Frontal cortex (tissue), 4 donors: Measurements from ENCODE around the gene PRRT1. TPM values are rescaled to one million over a fixed set of nuclear protein-coding genes. Genes with fewer than 3 reads are reported as not detected.
"Not testable (repeated sequence)": the region's sequence is repeated elsewhere in the genome, so short reads cannot be mapped to it uniquely, and the experiment has no call there.

Experiments used
- DNase-seq, 2 donors: peaks; one replicate each; pipeline ENCODE4 v3.0.0; 2012; ENCODE audit warnings: low spot score in 2 of 2
- FAIRE-seq: peaks from 2 replicates; lab custom pipeline; 2012; peaks lifted over from hg19 to GRCh38; lab: Jason Lieb, UNC
- total RNA-seq: library from RNA; depleted of rRNA; stranded (reverse); fragments of >200 nt; gene quantifications from one replicate; pipeline ENCODE4 v1.2.3, GENCODE V29; 2014
- donor health status: control.
- donor health status: control.
- donor health status: control.

The PRRT1 gene
- total RNA-seq = 0.41 TPM

DNA sequence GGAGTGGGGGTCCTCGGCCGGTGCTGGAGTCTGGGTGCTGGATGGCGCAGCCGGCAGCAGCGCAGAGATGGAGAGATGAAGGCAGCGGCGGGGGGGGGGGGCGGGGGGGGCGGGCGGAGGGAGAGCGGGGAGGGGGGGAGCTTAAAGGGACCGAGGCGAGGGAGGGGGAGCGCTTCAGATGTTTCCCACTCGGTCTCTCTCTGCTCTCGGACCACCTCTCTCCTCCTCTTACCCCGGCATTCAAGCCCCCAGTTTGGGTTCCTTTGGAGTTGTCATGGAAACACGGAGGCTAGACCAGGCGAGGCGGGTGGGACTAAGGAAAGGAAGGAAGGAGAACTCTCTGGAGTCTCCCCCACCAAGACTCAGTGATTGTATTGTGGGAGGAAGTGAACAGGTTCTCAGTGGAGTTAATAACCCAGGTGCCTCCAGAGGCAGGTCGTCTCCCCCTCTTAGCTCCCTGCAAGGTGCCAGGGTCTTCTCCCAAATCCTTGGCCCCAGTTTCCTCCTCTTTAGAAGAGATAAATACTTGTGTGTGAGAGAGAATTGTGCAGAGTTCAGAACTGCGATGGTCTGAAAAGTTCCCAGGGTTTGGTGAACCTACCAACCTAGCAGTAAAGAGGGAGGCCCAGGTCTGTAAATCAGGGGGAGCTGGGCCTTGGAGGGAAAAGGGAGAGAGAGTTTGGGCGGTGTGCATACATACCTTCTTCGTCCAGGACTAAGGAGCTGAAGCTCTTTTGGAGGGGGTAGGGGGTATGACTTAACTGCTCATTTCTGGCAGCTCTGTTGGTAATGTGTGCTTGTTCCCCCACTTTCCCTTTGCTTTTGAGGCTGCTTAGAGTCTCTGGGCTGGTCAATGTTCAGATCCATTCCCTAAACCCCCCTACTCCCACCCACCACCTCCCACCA, at the start of gene PRRT1:
PRRT1 (minus strand) TSS at position 77 of the 906 bp plus-strand sequence. CDS start 112 bp downstream, outside the sequence.
- DNase-seq (peak; percentile 57 to 64), FAIRE-seq (no peak)

DNA sequence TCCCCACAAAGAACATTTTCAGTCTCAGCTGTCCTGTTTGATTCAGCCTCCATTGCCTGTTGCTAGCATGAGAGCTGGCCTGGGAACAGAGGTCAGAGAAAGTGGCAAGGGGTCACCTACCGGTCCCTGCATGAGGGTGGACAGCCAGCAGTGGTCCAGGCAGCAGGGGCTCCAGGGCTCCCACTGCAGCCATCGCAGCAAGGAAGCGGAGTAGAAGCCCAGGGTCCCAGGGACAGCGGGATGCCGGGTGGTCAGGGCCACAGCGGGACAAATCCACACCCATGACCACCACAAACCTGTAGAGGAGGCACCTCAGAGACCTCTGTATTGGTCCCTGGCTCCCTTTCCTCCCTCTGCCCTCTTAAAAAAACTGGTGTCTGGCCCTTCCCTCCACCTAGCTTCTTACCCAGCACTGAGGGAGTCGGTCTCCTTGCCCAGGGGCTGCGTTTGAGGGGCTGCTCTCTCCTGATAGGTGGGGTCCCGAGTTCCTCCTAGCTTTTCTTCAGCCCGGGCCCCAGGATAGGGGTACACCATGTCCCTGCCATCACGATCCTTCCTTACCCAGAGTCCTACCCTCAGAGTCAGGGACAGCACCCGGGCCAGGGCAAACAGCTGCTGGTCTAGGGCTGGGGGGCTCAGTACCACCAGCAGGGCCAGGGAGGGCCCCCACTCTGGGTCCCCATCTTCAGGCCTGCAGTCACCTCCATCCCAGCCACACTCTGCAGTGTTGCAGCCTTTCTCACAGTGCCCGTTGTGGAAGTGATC, 49.2 kb upstream of the PRRT1 start:
- DNase-seq (no peak), FAIRE-seq (no peak)

DNA sequence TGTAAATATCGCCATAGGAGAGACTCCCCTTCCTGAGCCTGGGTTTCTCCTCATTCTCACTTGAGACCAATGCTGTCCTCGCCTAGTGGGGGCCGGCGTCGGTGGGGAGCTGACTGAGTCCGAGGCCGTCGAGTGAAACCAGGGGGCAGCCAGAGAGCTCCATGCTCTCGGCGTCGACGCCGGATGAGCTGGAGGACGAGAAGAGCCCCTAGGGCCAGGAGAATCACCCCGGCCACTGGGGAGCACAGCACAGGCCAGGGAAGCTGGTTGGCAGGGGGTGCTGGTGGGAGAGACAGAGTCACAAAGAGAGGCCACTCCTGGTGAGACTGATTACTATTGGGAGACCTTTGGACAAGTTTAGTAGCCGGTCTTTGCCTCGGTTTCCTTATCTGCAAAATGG, 47.1 kb upstream of the PRRT1 start:
- DNase-seq = no peak
- FAIRE-seq = no peak

DNA sequence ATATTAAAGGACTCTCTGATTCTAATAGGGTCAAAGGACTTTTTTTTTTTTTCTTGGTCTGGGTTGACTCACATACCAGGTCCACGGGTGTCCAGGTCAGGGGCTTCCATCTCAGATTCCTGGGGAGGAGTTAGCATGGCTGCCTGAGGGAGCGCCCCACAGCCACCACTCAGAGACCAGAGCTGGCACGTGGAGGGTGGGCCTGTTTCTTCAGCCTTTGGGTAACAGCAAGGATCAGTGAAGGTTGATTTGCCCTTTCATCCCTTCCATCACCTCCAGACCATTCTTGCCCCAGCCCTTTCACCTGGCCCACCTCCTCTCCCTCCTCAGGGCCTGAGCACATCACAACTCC, 46.6 kb upstream of the PRRT1 start:
- DNase-seq (no peak), FAIRE-seq (no peak)

DNA sequence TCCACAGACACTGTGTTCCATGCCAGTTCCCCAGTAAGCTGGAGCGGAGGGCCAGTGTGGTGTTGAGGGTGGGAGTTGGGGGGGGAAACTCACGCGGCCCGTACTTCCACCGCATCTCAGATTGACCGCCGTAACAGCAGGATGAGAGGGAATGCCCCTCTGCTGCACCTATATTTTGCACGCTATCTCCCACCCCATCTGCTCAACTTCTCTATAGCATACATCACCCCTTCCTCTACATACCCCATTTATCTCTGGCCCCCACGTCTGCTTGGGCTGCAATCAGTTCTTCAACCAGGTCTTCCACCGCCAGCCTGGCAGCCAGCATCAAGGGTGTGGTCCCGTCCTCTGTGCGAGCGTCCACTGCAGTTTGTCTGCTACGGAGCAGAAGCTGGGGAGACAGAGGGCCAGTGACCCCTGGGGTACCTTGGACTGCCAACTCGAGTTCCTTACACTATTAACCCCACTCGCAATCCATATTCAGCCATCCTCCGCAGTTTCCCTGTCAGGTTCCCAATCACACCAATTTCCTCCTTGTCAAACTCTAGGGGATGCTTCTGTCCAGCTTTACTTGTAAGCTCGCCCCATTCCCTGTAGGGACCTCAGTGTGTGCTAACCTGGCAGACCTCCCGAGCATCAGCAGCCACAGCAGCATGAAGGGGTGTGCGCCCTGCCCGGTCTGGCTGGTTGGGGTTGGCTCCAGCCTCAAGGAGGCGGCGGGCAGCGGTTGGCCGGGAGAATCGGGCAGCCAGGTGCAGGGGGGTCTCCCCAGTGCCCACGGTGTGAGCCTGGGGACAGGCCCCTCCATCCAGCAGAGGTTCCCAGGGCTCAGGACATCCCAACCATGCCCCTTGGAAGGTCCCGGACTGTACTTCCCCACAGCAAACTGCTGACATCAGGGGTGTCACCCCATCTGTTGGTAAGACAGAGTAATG, 45.2 kb upstream of the PRRT1 start:
- no peak for FAIRE-seq
- DNase-seq = no peak

DNA sequence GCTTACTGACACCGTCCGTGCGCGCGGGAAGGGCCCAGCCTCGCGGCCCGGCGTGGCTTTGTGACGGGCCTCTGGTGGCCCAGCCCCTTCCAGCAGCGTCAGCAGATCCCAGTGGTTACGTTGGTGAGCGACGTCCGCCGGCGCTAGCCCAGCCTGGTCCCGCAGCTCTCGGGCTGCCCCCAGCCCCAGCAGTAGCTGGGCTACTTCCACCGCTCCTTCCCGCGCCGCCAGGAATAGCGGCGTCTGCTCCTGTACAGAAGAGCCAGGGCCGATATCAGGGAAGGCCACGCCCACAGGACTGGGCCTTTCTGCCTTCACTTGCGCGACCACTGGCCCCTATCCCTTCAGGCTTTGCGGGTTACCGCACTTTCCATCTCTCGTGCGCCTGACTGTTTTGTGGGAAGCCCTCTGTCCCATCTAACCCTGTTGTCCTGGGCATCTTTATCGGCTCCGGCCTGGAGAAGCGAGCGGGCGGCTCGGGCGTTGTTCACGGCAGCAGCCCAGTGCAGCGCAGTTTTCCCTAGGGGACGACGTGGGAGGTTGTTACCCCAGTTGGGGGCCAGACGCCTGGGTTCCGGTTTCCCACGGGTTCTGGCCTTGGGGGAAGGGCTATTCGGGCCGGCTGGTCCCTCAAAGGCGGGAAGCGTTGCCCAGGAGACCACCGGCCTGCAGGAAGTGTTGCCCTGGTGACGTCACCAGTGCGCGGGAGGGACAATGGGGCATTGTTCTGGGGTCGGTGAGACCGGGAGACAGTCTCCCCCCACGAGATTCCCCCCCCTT, 44.4 kb upstream of the PRRT1 start:
- DNase-seq = peak; percentile 87 to 88
- no peak for FAIRE-seq

DNA sequence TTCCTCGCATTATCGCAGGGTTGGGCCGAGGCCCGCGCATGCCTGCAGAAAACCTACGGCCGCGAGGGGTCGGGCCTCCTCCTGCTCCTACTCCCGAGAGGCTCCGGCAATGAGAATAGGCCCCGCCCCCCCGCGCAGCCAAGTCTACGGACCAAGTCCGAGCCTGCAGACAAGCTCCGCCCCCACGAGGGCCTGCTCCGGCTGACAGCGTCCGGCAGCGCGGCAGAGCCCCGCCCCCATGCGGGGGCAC, 43.8 kb upstream of the PRRT1 start:
- FAIRE-seq = peak; percentile 21
- peak; percentile 92 to 95 for DNase-seq

DNA sequence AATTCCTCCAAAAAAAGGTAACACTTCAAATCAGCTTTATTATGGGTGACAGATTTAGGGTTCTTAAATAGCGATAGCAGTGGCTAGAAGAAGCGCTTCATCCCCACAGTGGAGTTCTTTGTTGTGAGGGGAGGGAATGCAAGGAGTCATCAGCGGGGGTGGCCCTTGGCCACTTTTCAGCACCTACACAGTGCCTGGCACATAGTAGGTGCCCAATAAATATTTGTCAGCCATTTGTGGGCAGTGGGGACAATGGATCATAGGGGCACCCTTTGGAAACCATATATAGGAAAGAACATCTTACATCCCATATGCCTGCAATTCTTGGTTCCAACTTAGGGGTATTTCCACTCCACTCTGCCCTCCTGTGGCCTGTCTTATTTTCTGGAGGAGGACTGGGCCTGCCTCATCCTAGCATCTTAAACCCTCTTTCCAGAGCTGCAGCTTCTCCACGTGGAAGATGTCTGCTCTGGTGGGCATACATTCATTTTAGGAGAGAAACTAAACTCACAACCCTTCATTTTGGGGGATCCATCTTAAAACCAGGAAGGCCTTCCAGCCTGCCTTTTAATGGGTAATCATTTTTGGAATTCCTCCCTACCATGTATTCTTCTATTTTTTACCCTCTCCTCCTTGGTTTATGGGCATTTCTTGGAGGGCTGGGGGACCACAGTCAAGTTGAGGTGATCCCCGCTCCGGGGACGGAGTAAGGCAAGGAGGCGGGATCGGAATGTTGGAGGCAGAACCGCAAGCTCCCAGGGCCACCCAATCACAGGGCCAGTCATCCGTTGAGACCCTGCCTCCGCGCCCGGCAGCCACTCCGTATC, 43.3 kb upstream of the PRRT1 start:
- DNase-seq (no peak), FAIRE-seq (no peak)

DNA sequence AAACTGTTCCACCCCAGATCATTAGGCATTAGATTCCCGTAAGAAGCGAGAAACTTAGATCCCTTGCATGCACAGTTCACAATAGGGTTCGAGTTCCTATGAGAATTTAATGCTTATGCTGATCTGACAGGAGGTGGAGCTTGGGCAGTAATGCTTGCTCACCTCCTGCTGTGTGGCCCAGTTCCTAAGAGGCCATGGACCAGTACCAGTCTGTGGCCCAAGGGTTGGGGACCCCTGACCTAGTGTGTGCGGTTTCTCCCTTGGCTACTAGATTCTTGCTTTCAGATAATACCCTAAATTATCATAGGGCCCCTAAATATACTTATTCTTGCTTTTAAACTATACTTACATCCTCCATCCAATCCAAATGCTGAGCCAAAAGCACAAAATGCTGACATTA, 42.6 kb upstream of the PRRT1 start:
- FAIRE-seq (no peak), DNase-seq (no peak)

DNA sequence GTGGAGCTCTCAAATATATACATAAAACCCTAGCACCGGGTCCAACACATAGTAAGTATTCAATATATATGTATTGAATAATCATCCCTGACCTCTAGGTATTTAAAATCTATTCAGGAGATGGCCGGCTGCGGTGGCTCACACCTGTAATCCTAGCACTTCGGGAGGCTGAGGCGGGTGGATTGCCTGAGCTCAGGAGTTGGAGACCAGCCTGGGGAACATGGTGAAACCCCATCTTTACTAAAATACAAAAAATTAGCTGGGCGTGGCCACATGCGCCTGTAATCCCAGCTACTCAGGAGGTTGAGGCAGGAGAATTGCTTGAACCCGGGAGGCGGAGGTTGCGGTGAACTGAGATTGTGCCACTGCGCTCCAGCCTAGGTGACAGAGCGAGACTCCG, 41.4 kb upstream of the PRRT1 start:
- not testable (repeated sequence) for FAIRE-seq, DNase-seq

DNA sequence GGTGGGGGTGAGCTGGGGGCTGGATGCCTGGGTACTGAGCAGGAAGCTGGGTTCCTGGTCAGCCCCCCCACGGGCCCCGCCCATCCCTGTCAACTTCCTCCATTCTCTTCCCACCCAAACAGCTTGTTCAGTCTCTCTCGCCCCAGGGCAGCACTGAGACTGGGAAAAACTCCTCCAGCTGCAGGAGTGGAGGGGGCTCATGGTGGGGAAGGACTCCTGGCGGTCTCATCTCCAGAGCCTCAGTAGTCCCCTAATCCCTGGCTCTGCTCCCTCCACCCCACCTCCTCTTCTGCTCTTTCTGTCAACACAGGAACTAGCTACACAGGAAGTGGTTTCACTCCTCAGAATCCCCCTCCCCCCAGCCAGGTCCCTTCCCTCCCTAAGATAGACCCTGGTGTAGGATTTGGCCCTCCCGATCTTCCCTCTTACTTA, 40.9 kb upstream of the PRRT1 start, which contains the start of gene GPSM3:
GPSM3 (minus strand) TSS at position 36 of the 432 bp plus-strand sequence. CDS start 130 bp downstream, outside the sequence.
- DNase-seq (no peak), FAIRE-seq (no peak)

DNA sequence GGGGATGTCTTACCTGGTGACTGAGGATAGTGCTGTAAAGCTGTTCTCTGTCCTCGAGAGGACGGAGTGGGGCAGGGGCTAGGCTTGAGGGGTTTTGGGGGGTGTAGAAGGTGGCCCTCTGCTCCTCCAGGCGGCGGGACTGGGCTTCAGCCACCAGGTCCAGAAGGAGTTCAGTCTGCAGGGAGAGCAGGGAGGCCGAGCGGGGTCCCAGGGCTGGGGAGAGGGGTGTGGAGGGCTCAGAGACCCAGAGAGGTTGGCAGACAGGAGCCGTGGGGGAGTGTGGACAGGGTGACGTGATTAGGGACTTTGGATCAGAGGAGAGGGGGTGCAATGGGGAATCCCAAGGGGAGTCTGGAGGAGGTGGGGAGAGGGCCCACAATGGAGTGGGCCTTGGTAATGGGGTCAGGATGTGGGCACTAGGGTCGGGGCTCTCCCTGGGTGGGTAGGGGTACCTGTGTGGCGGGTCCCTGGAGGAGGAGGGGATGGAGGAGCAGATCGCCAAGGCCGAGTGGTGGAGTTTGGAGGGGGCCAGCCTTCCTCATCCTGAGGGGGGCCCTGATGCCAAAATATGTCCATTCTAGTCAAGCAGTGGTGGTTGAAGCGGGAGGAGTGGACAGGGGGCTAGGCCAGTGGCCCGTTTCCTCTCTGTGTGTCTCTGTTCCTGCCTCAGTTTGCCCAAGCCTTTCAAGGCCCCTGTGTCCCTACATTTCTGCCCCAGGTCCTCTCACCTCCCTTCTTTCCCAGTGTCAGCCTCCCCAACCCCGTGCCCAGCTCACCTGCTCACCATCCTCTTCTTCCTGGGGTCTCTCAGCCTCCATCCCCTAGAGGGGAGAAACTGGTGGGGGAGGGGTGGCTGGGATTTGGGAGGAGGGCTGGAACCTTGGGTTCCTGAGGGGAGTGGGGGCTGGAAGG, 40.2 kb upstream of the PRRT1 start:
- FAIRE-seq = no peak
- no peak for DNase-seq

DNA sequence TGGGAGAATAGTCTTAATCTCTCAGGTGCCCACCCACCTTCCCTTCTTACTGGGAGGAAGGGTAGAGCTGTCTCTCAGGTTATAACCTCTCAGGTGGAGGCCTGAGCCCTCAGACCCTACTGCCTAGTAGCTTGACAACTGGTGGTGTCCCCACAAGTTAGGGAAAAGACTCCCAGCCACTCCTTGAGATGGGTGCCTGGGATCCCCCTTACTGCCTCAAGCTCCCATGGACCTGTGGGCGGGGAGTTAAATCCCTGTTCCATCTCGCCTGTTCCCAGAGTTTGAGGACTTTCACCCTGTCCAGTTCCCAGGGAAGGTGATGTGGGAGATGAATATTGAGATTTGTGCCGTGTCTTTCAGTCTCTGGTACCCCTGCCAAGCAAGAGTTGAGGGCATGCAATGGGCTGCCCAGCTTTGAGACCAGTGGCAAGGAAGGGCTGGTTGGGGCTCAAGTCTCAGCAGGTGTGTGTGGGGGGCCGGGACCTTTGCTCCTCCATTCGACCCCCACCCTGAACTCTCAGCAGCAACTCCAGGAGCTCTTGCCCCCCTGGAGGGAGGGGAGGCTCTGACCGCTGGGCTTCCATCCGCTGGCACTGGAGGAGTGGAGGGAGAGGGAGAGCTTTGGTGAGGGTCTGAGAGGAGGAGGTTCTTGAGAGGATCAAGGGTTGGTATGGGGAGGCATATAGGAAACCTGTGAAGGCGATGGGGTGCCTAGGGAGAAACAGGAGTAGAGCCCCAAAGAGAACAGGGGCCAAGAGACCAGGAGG, 39.4 kb upstream of the PRRT1 start:
- no peak for FAIRE-seq
- no peak for DNase-seq

DNA sequence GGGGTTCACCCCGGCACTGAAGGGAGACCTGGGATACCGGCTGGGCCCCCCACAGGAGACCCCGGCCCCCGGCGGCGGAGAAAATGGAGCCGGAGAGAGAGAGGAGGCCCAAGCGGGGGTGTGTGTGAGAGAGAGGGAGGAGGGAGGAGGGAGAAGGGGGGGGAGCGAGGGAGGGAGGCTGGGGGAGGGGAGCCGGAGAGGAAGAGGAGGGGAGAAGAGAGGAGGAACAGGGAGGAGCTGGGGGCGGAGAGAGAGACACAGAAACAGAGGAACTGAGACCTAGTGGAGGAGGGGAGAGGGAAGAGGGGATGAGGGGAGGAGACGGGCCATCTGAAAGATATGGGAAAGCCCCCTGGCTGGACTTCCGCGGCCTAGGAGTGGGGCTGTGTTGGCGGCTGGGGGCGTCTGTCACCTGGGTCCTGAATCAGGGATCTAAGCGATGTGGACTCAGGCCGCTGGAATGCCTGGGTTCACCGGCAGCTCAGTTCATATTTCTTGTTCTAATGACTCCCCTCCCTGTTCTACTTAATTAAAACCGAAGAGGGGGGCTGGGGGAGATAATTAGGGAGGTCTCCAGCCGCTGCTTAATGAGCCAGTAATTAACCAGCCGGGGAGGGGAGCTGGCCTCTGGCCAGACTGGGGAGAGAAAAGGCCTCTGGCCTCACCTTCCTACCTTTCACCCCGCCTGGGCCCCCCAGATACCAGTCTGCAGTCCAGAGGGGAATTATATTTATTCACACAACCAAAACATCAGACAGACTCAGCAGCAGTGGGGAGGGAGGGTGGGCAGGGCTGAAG, 38.5 kb upstream of the PRRT1 start, which contains the start of gene PBX2:
PBX2 (minus strand) TSS at position 149 of the 798 bp plus-strand sequence. CDS start 287 bp downstream, outside the sequence.
- no peak for FAIRE-seq
- DNase-seq = peak; percentile 82 to 87

DNA sequence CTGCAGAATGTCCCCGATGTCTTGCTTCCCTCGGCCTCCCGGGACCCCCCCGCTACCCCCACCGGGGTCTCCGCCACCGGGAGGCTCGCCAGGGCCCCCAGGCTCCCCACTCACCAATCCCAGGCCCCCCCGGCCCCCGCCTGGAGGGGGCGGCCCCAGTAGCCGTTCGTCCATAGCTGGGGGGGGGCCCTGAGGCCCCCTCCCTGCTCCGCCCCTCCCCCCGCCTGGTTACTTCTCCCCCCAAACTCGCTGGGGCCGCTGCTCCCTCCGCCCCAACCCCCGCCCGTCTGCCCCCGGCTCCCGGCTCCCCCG, 38.0 kb upstream of the PRRT1 start:
- DNase-seq (no peak), FAIRE-seq (no peak)
